Endothelial cell of umbilical vein (primary cell): ENCODE measurements around the gene LRRC8E. TPM values are rescaled to one million over a fixed set of nuclear protein-coding genes. Genes with fewer than 3 reads are reported as not detected.

Source experiments
- BruUV-seq: library from RNA; stranded (reverse); fragments of 400-500 nt; replicated peaks from 2 replicates; lab custom pipeline; 2021; lab: Mats Ljungman, UMichigan
- CTCF ChIA-PET: fragments of 300-600, 350-600 bp; sonication (Branson Sonifier 250); formaldehyde crosslinking; loops from one replicate; lab custom pipeline; 2021; ENCODE audit warnings: antibody characterized with exemption, inconsistent platforms; lab: Charles Lee
- POLR2A ChIA-PET: fragments of 300-600, 350-600 bp; sonication (Branson Sonifier 250); formaldehyde crosslinking; loops from one replicate; lab custom pipeline; 2021; ENCODE audit warnings: antibody characterized with exemption, inconsistent platforms; lab: Charles Lee
- DNase-seq: peaks from one replicate; pipeline ENCODE4 v3.0.0-alpha.2; 2011; ENCODE audit warnings: low read depth, low spot score
- FAIRE-seq: peaks from 2 replicates; lab custom pipeline; 2011; peaks lifted over from hg19 to GRCh38; lab: Jason Lieb, UNC
- H2AFZ ChIP-seq: 2 replicates; pipeline ENCODE4 v1.6.0; 2012; ENCODE audit warnings: low read depth, low read length, control low read depth, inconsistent platforms
- H3K27ac ChIP-seq: 2 replicates; pipeline ENCODE4 v1.5.1; 2011; ENCODE audit warnings: low read depth, mild to moderate bottlenecking, control low read depth, low read length, moderate library complexity; ENCODE audit not compliant: insufficient read depth
- H3K27me3 ChIP-seq, 2 experiments: 2 replicates each; pipeline versions ENCODE4 v1.6.0 to v1.6.1; 2011; ENCODE audit warnings: low read length in 2 of 2, mixed read lengths in 1 of 2; ENCODE audit not compliant: control insufficient read depth in 2 of 2, insufficient read depth in 2 of 2
- H3K36me3 ChIP-seq, 2 experiments: 2 replicates in 1 of 2; 3 replicates in 1 of 2; pipeline ENCODE4 v1.5.1; 2011; ENCODE audit warnings: low read length in 2 of 2, mild to moderate bottlenecking in 1 of 2, moderate library complexity in 1 of 2; ENCODE audit not compliant: control insufficient read depth in 2 of 2, insufficient read depth in 2 of 2; ENCODE audit errors: extremely low read depth in 1 of 2
- H3K4me1 ChIP-seq: 3 replicates; pipeline ENCODE4 v1.5.1; 2011; ENCODE audit warnings: mild to moderate bottlenecking, low read length; ENCODE audit not compliant: control insufficient read depth, insufficient read depth; ENCODE audit errors: extremely low read depth
- H3K4me2 ChIP-seq: 2 replicates; pipeline ENCODE4 v1.6.1; 2011; ENCODE audit warnings: low read length, control low read depth, mixed read lengths; ENCODE audit not compliant: insufficient read depth
- H3K4me3 ChIP-seq, 3 experiments: fragments of 200-600 bp in 1 of 3; sonication (generic), shearing (Covaris generic) in 1 of 3; replicated peaks in 1 of 3; 2 replicates each; pipeline ENCODE4 v1.5.1; 2011 to 2016; ENCODE audit warnings: control low read depth in 3 of 3, low read length in 3 of 3, mild to moderate bottlenecking in 2 of 3, inconsistent platforms in 1 of 3, low read depth in 1 of 3, moderate library complexity in 1 of 3; ENCODE audit not compliant: insufficient read depth in 1 of 3
- H3K79me2 ChIP-seq: 2 replicates; pipeline ENCODE4 v1.6.0; 2012; ENCODE audit warnings: low read length, inconsistent platforms; ENCODE audit not compliant: control insufficient read depth, insufficient read depth
- H3K9ac ChIP-seq: replicated peaks from 2 replicates; pipeline ENCODE3; 2011; ENCODE audit warnings: low read length, control low read depth; ENCODE audit not compliant: insufficient read depth; ENCODE audit errors: extremely low read depth
- H3K9me1 ChIP-seq: replicated peaks from 3 replicates; pipeline ENCODE4 v1.6.0; 2011; ENCODE audit warnings: mild to moderate bottlenecking, low read length; ENCODE audit not compliant: control insufficient read depth, insufficient read depth; ENCODE audit errors: extremely low read depth
- H3K9me3 ChIP-seq: replicated peaks from 2 replicates; pipeline ENCODE4 v1.5.1; 2012; ENCODE audit warnings: low read length, inconsistent platforms; ENCODE audit not compliant: control insufficient read depth, insufficient read depth
- H4K20me1 ChIP-seq: replicated peaks from 2 replicates; pipeline ENCODE3; 2011; ENCODE audit warnings: mild to moderate bottlenecking, low read length; ENCODE audit not compliant: control insufficient read depth, insufficient read depth; ENCODE audit errors: extremely low read depth
- EZH2 ChIP-seq: IDR thresholded peaks from 2 replicates; pipeline ENCODE4 v1.6.1; 2012; ENCODE audit warnings: borderline replicate concordance, low read depth, mild to moderate bottlenecking, moderate library complexity, low read length, inconsistent platforms; ENCODE audit not compliant: severe bottlenecking
- POLR2A ChIP-seq: IDR thresholded peaks from 2 replicates; pipeline ENCODE4 v1.6.1; 2012; ENCODE audit warnings: low read depth, mild to moderate bottlenecking, control low read depth, low read length
- dilution Hi-C: fragments of 300-500 bp; cut with MboI; formaldehyde crosslinking; loops from one replicate; pipeline ENCODE4 v1.15.0; 2019; ENCODE audit warnings: low sequenced_read_pairs; ENCODE audit not compliant: extremely low pct_ligation_motif_present
- intact Hi-C: fragments of 100-400 bp; cut with micrococcal nuclease; formaldehyde crosslinking; loops from one replicate; pipeline ENCODE4 v1.10.0; 2022
- polyA plus RNA-seq, 4 experiments: library from polyadenylated mRNA; depleted of rRNA in 3 of 4; stranded (reverse) in 3 of 4; unstranded in 1 of 4; fragments of >200 nt; gene quantifications; 2 replicates each; pipeline versions ENCODE4 v1.2.1 to v1.2.3, GENCODE V29; 2011 to 2012; ENCODE audit warnings: missing spikeins in 1 of 4
- total RNA-seq: library from RNA; stranded (reverse); gene quantifications from 2 replicates; pipeline ENCODE4 v1.2.3, GENCODE V29; 2021
- TF ChIP-seq, protein P1 (sequence below), 2 donors: IDR thresholded peaks; 1 replicate in 1 of 2; 2 replicates in 1 of 2; pipeline ENCODE4 v1.5.1; 2011; ENCODE audit warnings: low read length in 2 of 2, mild to moderate bottlenecking in 2 of 2, moderate library complexity in 2 of 2, control low read depth in 1 of 2, inconsistent platforms in 1 of 2, low read depth in 1 of 2; ENCODE audit not compliant: insufficient read depth in 1 of 2; ENCODE audit errors: extremely low read depth in 1 of 2

Gene LRRC8E
- total and polyA plus RNA-seq, 2 donors (not counting 3 experiments of a cell fraction or from before 2014, with no cell fraction given), result 1.1 to 1.6 TPM

DNA sequence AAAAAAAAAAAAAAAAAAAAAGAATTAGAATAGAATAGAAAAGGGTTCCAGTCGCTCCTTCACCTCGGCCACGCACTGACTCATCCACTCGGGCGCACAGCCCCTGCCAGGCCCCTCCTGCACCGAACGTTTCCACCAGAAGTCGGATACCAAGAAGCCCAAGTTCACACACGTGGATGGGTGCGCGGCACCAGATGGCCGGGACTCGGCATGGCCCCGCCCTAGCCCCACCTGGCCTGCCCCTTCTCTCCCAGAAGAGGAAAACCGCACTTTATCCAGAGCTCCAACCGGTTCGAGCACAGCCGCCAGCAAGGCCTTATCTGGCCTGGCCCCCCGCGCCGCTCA lies 20.0 kb upstream of the LRRC8E start:
- Histone ChIP-seq H3K27ac (no peak overlapping the region), H2AFZ (no peak overlapping the region), H3K4me2 (no peak overlapping the region), H3K27me3 (peaks cover 19 to 25% of the 10 kb centered on the region in 2 experiments), H3K36me3 (no peaks in the 10 kb centered on the region), H3K9ac (no peak overlapping the region), H3K79me2 (no peaks in the 10 kb centered on the region), H3K9me3 (no peaks in the 10 kb centered on the region), H3K4me1 (peaks cover 7% of the 10 kb centered on the region), H4K20me1 (no peaks in the 10 kb centered on the region), H3K9me1 (no peaks in the 10 kb centered on the region), H3K4me3 (no peak overlapping the region)
- no TSS peak for BruUV-seq
- DNase-seq, result no peak
- ChIA-PET CTCF (interaction anchor here (1.0 to 2.0 kb wide), 14 partner anchors 8 to 345 kb away, joined by 3 to 27 read pairs (median 12); partner anchors contain the start of genes LRRC8E, MCOLN1, SNAPC2 and TIMM44), POLR2A (no interaction called here)
- TF ChIP-seq, protein P1, sequence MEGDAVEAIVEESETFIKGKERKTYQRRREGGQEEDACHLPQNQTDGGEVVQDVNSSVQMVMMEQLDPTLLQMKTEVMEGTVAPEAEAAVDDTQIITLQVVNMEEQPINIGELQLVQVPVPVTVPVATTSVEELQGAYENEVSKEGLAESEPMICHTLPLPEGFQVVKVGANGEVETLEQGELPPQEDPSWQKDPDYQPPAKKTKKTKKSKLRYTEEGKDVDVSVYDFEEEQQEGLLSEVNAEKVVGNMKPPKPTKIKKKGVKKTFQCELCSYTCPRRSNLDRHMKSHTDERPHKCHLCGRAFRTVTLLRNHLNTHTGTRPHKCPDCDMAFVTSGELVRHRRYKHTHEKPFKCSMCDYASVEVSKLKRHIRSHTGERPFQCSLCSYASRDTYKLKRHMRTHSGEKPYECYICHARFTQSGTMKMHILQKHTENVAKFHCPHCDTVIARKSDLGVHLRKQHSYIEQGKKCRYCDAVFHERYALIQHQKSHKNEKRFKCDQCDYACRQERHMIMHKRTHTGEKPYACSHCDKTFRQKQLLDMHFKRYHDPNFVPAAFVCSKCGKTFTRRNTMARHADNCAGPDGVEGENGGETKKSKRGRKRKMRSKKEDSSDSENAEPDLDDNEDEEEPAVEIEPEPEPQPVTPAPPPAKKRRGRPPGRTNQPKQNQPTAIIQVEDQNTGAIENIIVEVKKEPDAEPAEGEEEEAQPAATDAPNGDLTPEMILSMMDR (IDR thresholded peaks at IDR 0.05; ENCODE audit: extremely low read depth in 1 of 2, insufficient read depth in 1 of 2, low read depth in 1 of 2, low read length in 2 of 2), result no peak
- peak; percentile 40 for TF ChIP-seq EZH2
- dilution Hi-C loops (no loop called here), intact Hi-C loops (no loop called here)
- no peak for FAIRE-seq

DNA sequence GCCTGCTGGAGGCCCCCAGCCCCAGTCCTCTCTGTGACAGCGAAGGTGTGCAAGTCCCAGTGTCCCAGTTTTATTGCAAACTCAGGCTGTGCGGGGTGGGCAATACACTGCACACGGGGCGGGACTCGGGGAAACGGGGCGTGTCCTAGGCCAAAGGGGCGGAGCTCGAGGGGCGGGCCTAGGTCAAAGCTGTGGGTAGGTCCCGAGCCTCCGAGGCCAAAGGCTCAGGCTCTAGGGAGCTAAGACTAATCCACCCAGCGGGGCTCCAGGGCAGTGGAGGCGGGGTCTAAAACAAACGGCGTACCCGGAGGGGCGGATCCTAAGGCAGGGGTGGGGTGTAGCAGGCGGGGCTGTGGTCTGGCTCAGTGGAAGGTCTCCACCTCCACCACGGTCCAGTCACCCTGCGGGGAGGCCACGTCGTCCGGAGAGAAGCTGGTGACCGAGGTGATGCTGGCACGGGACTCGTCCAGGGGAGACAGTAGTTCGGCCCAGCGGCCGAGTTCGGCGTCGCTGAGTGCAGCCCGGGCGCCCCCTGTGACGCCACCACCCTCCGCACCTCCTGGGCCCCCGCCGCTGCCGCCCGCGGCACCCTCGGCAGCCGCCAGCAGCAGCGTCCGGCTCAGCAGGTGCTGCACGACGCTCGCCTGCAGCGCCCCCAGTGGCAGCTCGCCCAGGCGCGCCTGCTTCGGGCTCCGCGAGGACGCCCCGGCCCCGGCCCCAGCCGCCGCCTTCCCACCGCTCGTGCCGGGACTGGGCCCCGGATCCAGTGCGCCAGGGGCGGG lies 19.4 kb upstream of the LRRC8E start:
- intact Hi-C loops (loop anchor here (1.0 kb wide), 1 partner anchor 34 kb away; the partner anchor contains the start of gene MAP2K7), dilution Hi-C loops (no loop called here)
- peak overlapping the region in 1 of 3 experiments; percentile 14 for H3K4me3 ChIP-seq
- peak overlapping the region; percentile 87 for H2AFZ ChIP-seq
- H3K4me1 ChIP-seq, result peaks cover 7% of the 10 kb centered on the region
- H3K9me3 ChIP-seq, result no peaks in the 10 kb centered on the region
- H3K9ac ChIP-seq, result no peak overlapping the region
- H3K27ac ChIP-seq, result no peak overlapping the region
- ChIA-PET POLR2A (no interaction called here), CTCF (interaction anchor here (0.6 to 2.0 kb wide), 28 partner anchors 9 to 346 kb away, joined by 3 to 27 read pairs (median 6); partner anchors contain the start of genes LRRC8E, MAP2K7, MCOLN1 and SNAPC2)
- TF ChIP-seq POLR2A (no peak), EZH2 (peak; percentile 40)
- TF ChIP-seq, protein P1 (IDR thresholded peaks at IDR 0.05; ENCODE audit: extremely low read depth in 1 of 2, insufficient read depth in 1 of 2, low read depth in 1 of 2, low read length in 2 of 2), result peak; percentile 66 to 84
- no TSS peak for BruUV-seq
- H3K4me2 ChIP-seq, result peak overlapping the region; percentile 54
- FAIRE-seq, result peak; percentile 4
- H3K9me1 ChIP-seq, result no peaks in the 10 kb centered on the region
- H3K36me3 ChIP-seq, result no peaks in the 10 kb centered on the region
- H4K20me1 ChIP-seq, result no peaks in the 10 kb centered on the region
- H3K27me3 ChIP-seq, result peaks cover 21 to 24% of the 10 kb centered on the region in 2 experiments
- DNase-seq, result peak; percentile 65
- no peaks in the 10 kb centered on the region for H3K79me2 ChIP-seq
